HG03342 (cell line): ENCODE results near the gene TBC1D22A.

Source experiments
- ATAC-seq: cut with Tn5 transposase; IDR thresholded peaks from one replicate; pipeline ENCODE4 v1.9.1; 2021; ENCODE audit warnings: mild to moderate bottlenecking, moderate library complexity; ENCODE audit not compliant: unreplicated experiment

Gene TBC1D22A

GRCh38 chr22:46875089-46875488, 112.6 kb downstream of the TBC1D22A start:
- ATAC-seq, result no peak

GRCh38 chr22:46876357-46876934, 114.0 kb downstream of the TBC1D22A start:
- no peak for ATAC-seq

GRCh38 chr22:46878191-46878948, 115.9 kb downstream of the TBC1D22A start:
- ATAC-seq, result no peak

- ATAC-seq, result no peak
These were observed 116.6 kb downstream of the TBC1D22A start for GRCh38 chr22:46879083-46879482.

GRCh38 chr22:46881373-46882118, 119.1 kb downstream of the TBC1D22A start:
- ATAC-seq, result no peak

- no peak for ATAC-seq
These were observed 120.9 kb downstream of the TBC1D22A start for GRCh38 chr22:46883092-46883910.

- no peak for ATAC-seq
These were observed 121.9 kb downstream of the TBC1D22A start for GRCh38 chr22:46884365-46884764.

- no peak for ATAC-seq
These were observed 125.5 kb downstream of the TBC1D22A start for GRCh38 chr22:46887978-46888377.

GRCh38 chr22:46890819-46891218, 128.4 kb downstream of the TBC1D22A start:
- ATAC-seq, result no peak

GRCh38 chr22:46891382-46891951, 129.0 kb downstream of the TBC1D22A start:
- ATAC-seq, result no peak

GRCh38 chr22:46892866-46893265, 130.4 kb downstream of the TBC1D22A start:
- no peak for ATAC-seq

- no peak for ATAC-seq
These were observed 131.0 kb downstream of the TBC1D22A start for GRCh38 chr22:46893281-46894020.

GRCh38 chr22:46894081-46894671, 131.7 kb downstream of the TBC1D22A start:
- no peak for ATAC-seq

GRCh38 chr22:46894851-46895640, 132.6 kb downstream of the TBC1D22A start:
- ATAC-seq, result no peak

GRCh38 chr22:46895753-46896152, 133.3 kb downstream of the TBC1D22A start:
- ATAC-seq, result no peak

GRCh38 chr22:46896166-46896565, 133.7 kb downstream of the TBC1D22A start:
- no peak for ATAC-seq

GRCh38 chr22:46896568-46897245, 134.3 kb downstream of the TBC1D22A start:
- no peak for ATAC-seq

GRCh38 chr22:46897246-46897623, 134.8 kb downstream of the TBC1D22A start:
- no peak for ATAC-seq
